A549 (cell line): ENCODE data around the gene SETBP1. TPM values are rescaled to one million over a fixed set of nuclear protein-coding genes. Genes with fewer than 3 reads are reported as not detected.

ENCODE experiments used
- ATAC-seq, 2 experiments: fragments of 200-7000 bp in 1 of 2; fragments of >200 bp in 1 of 2; cut with Nextera tagmentation in 1 of 2; cut with Tn5 transposase in 1 of 2; 3 replicates each; pipeline versions ENCODE4 v1.8.0 to v1.9.1; 2018 to 2020; ENCODE audit warnings: mild to moderate bottlenecking in 1 of 2, moderate library complexity in 1 of 2
- CTCF ChIA-PET: fragments of 300-600 bp; sonication (Branson Sonifier 250); formaldehyde crosslinking; extraction: SDS; loops from one replicate; lab custom pipeline; 2021; ENCODE audit warnings: antibody characterized with exemption, inconsistent platforms; lab: Yijun Ruan, JAX
- POLR2A ChIA-PET: fragments of 350-600 bp; formaldehyde crosslinking; extraction: SDS; loops from one replicate; lab custom pipeline; 2021; ENCODE audit warnings: antibody characterized with exemption, inconsistent platforms; lab: Yijun Ruan, JAX
- DNase-seq, 2 experiments: peaks; one replicate each; pipeline versions ENCODE4 v3.0.0 to v3.0.0-alpha.2; 2011 to 2016; ENCODE audit warnings: low read depth in 1 of 2, low spot score in 1 of 2
- FAIRE-seq: peaks from 2 replicates; lab custom pipeline; 2011; peaks lifted over from hg19 to GRCh38; lab: Jason Lieb, UNC
- H3K27ac ChIP-seq, 2 experiments: fragments of >200 bp; sonication (Bioruptor Twin); formaldehyde crosslinking; 3 replicates each; pipeline ENCODE4 v1.5.1; 2016 to 2017
- H3K4me1 ChIP-seq: fragments of >200 bp; sonication (Bioruptor Twin); formaldehyde crosslinking; 3 replicates; pipeline ENCODE4 v1.6.1; 2016
- H3K4me2 ChIP-seq: fragments of >200 bp; sonication (Bioruptor Twin); formaldehyde crosslinking; 3 replicates; pipeline ENCODE4 v1.6.1; 2016
- H3K4me3 ChIP-seq: fragments of >200 bp; sonication (Bioruptor Twin); formaldehyde crosslinking; 3 replicates; pipeline ENCODE4 v1.5.1; 2016
- H3K9me3 ChIP-seq: fragments of >200 bp; sonication (Bioruptor Twin); formaldehyde crosslinking; 3 replicates; pipeline ENCODE4 v1.6.1; 2016
- BCL3 ChIP-seq: fragments of >200 bp; sonication (Bioruptor Twin); formaldehyde crosslinking; IDR thresholded peaks from 3 replicates; pipeline ENCODE4 v1.6.1; 2016
- BHLHE40 ChIP-seq: IDR thresholded peaks from 2 replicates; pipeline ENCODE4 v1.6.1; 2012; ENCODE audit warnings: low read depth, low read length, inconsistent platforms
- CBX2 ChIP-seq: fragments of 200-600 bp; sonication (generic); IDR thresholded peaks from 2 replicates; pipeline ENCODE4 v1.6.1; 2016; ENCODE audit warnings: low read depth, mild to moderate bottlenecking, borderline replicate concordance
- EHMT2 ChIP-seq: fragments of 200-600 bp; sonication (generic); IDR thresholded peaks from 2 replicates; pipeline ENCODE4 v1.6.1; 2016; ENCODE audit warnings: antibody characterized with exemption, low read depth, mild to moderate bottlenecking, moderate library complexity
- ELK1 ChIP-seq: fragments of 150-350 bp; IDR thresholded peaks from 2 replicates; pipeline ENCODE4 v1.6.1; 2014; ENCODE audit warnings: low read depth, mild to moderate bottlenecking, low read length
- EP300 ChIP-seq, 2 experiments: fragments of >200 bp; sonication (Bioruptor Twin); formaldehyde crosslinking; IDR thresholded peaks; 2 replicates in 1 of 2; 3 replicates in 1 of 2; pipeline ENCODE4 v1.6.1; 2016 to 2017
- FOSB ChIP-seq: fragments of 250-450 bp; sonication (Bioruptor Pico); IDR thresholded peaks from 2 replicates; pipeline ENCODE4 v1.5.0; 2020; ENCODE audit warnings: mild to moderate bottlenecking, moderate library complexity
- FOSL2 ChIP-seq, 2 experiments: fragments of 450-650 bp in 1 of 2; fragments of >200 bp in 1 of 2; sonication (Bioruptor Twin) in 1 of 2; formaldehyde crosslinking; IDR thresholded peaks; 2 replicates each; pipeline versions ENCODE4 v1.5.0 to v1.6.1; 2016 to 2020; ENCODE audit warnings: mild to moderate bottlenecking in 1 of 2, moderate library complexity in 1 of 2
- GATA3 ChIP-seq: IDR thresholded peaks from 2 replicates; pipeline ENCODE4 v1.6.1; 2012; ENCODE audit warnings: borderline replicate concordance
- HDAC2 ChIP-seq: fragments of 200-600 bp; sonication (generic); IDR thresholded peaks from 2 replicates; pipeline ENCODE4 v1.6.1; 2016
- HOXA7 ChIP-seq: fragments of 250-450 bp; sonication (Bioruptor Pico); IDR thresholded peaks from 2 replicates; pipeline ENCODE4 v1.5.0; 2020; ENCODE audit warnings: mild to moderate bottlenecking, moderate library complexity
- HOXB13 ChIP-seq: fragments of 250-450 bp; sonication (Bioruptor Pico); IDR thresholded peaks from 2 replicates; pipeline ENCODE4 v1.5.0; 2020; ENCODE audit warnings: low read depth, mild to moderate bottlenecking, moderate library complexity
- MAZ ChIP-seq: fragments of 150-350 bp; IDR thresholded peaks from 2 replicates; pipeline ENCODE4 v1.6.1; 2014; ENCODE audit warnings: antibody characterized with exemption, low read depth, low read length, borderline replicate concordance
- NFE2L2 ChIP-seq: fragments of 150-350 bp; conservative IDR thresholded peaks from 2 replicates; pipeline ENCODE4 v1.6.1; 2014; ENCODE audit warnings: low read length
- NPAS2 ChIP-seq: fragments of 250-450 bp; sonication (Bioruptor Pico); IDR thresholded peaks from 2 replicates; pipeline ENCODE4 v1.8.0; 2022; ENCODE audit warnings: mild to moderate bottlenecking, moderate library complexity, borderline replicate concordance
- RCOR1 ChIP-seq: fragments of 150-350 bp; IDR thresholded peaks from 2 replicates; pipeline ENCODE4 v1.6.1; 2014; ENCODE audit warnings: antibody characterized with exemption, low read length, low read depth
- SREBF2 ChIP-seq: fragments of 450-650 bp; IDR thresholded peaks from 2 replicates; pipeline ENCODE4 v1.6.1; 2014; ENCODE audit warnings: mild to moderate bottlenecking, moderate library complexity
- USF2 ChIP-seq: fragments of 450-650 bp; IDR thresholded peaks from 2 replicates; pipeline ENCODE4 v1.6.1; 2014; ENCODE audit warnings: antibody characterized with exemption
- ZC3H11A ChIP-seq: fragments of 450-650 bp; IDR thresholded peaks from 2 replicates; pipeline ENCODE4 v1.6.1; 2014; ENCODE audit warnings: antibody characterized with exemption, mild to moderate bottlenecking
- WGBS: methylation state at CpG from one replicate; pipeline ENCODE4 v1.1.6; 2017; ENCODE audit errors: missing lambda C conversion rate; 5-methylcytosine and 5-hydroxymethylcytosine counted together
- polyA plus RNA-seq, 4 experiments: library from polyadenylated mRNA; depleted of rRNA in 3 of 4; stranded (reverse); fragments of >200 nt; fragmentation: RNase III in 1 of 4; extraction: RNeasy Plus Mini Kit Qiagen cat#74134 plus additional on column Dnase treatment in 1 of 4; gene quantifications; 2 replicates in 3 of 4; 3 replicates in 1 of 4; pipeline ENCODE4 v1.2.3, GENCODE V29; 2011 to 2017

The SETBP1 gene
- polyA plus RNA-seq, 2 of the 4 experiments (the other 2 are of a cell fraction) = 0.50 to 1.9 TPM

GRCh38 chr18:44741085-44741484, 60.4 kb downstream of the SETBP1 start:
- ATAC-seq (no peak), FAIRE-seq (no peak)

GRCh38 chr18:44741511-44741910, 60.8 kb downstream of the SETBP1 start:
- DNase-seq = no peak
- ATAC-seq = no peak
- H3K4me2 ChIP-seq = no peak overlapping the region
- TF ChIP-seq EHMT2 (no peak), NFE2L2 (no peak), HOXB13 (CRISPR knock-in tag) (no peak), BHLHE40 (no peak), RCOR1 (no peak), ZC3H11A (no peak), BCL3 (no peak), CBX2 (no peak), HOXA7 (no peak), FOSB (CRISPR knock-in tag) (no peak), FOSL2 (IDR thresholded peaks at IDR 0.05) (no peak), FOSL2 (CRISPR knock-in tag; IDR thresholded peaks at IDR 0.05) (no peak), ELK1 (no peak), MAZ (no peak), NPAS2 (CRISPR knock-in tag) (no peak), HDAC2 (no peak)
- POLR2A ChIA-PET = no interaction called here
- no peak for FAIRE-seq
- no peaks in the 10 kb centered on the region for H3K9me3 ChIP-seq
- no peak overlapping the region for H3K27ac ChIP-seq
- no peak overlapping the region for H3K4me3 ChIP-seq
- H3K4me1 ChIP-seq = no peaks in the 10 kb centered on the region; the same call in 2 of the 3 replicates
- WGBS = 81% methylated on average over 5 of the region's 5 CpGs
- CTCF ChIA-PET = no interaction called here

More at GRCh38 chr18:44741085-44741484, 60.4 kb downstream of the SETBP1 start:
- no peaks in the 10 kb centered on the region for H3K9me3 ChIP-seq
- H3K4me1 ChIP-seq = no peaks in the 10 kb centered on the region; the same call in 2 of the 3 replicates
- no peak overlapping the region for H3K4me2 ChIP-seq
- TF ChIP-seq USF2 = no peak
- TF ChIP-seq, all 56 proteins: peak for 0
- ChIA-PET CTCF (no interaction called here), POLR2A (no interaction called here)
- no peak for DNase-seq
- no peak overlapping the region for H3K4me3 ChIP-seq
- H3K27ac ChIP-seq = no peak overlapping the region
- 84% methylated on average over 2 of the region's 2 CpGs for WGBS

GRCh38 chr18:44742126-44742525, 61.4 kb downstream of the SETBP1 start:
- FAIRE-seq (no peak), DNase-seq (no peak), ATAC-seq (no peak)
- Histone ChIP-seq H3K27ac (no peak overlapping the region), H3K4me3 (no peak overlapping the region), H3K9me3 (no peaks in the 10 kb centered on the region), H3K4me1 (no peaks in the 10 kb centered on the region), H3K4me2 (no peak overlapping the region)
- POLR2A ChIA-PET = no interaction called here
- WGBS = 88% methylated on average over 3 of the region's 3 CpGs
- TF ChIP-seq EP300 (IDR thresholded peaks at IDR 0.05) (no peak), SREBF2 (no peak), GATA3 (no peak)
- CTCF ChIA-PET = no interaction called here
